ENCODE results near the gene TMEM41A. TPM values are rescaled to one million over a fixed set of nuclear protein-coding genes. Genes with fewer than 3 reads are reported as not detected.

Gene TMEM41A
- total and polyA plus RNA-seq, 2 donors (not counting 1 experiment from before 2014, with no cell fraction given), result 8.5 to 23.7 TPM

DNA sequence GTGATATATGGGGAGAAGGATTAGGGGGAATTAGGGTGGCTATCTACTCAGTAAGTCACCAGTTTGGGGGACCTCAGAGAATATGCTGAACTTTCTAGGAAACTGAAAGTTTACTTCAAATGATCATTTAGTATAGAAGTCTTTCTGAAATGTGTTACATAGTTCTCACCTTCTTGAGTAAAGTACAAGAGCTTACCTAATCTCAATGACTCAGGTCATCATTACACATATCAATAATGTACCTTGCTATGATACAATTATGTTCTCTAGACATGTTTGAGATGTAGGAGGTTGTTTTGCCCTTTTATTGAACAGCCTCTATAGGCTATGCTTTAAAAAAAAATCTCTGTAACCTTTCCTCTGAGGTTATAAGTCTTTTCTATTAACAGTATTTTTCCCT is 50.7 kb downstream of the TMEM41A start:
- intact Hi-C loops (cut with micrococcal nuclease), result no loop called here
- Mint-ChIP-seq H3K4me1 (no peaks in the 10 kb centered on the region), H3K9me3 (ENCODE audit: insufficient read depth) (no peaks in the 10 kb centered on the region), H3K4me3 (no peak overlapping the region), H3K27ac (no peak overlapping the region), H3K27me3 (no peaks in the 10 kb centered on the region)
- H4K20me1 ChIP-seq (ENCODE audit: control insufficient read depth, insufficient read depth, low read length, poor library complexity, severe bottlenecking), result no peaks in the 10 kb centered on the region
- H3K27me3 ChIP-seq (replicated peaks in 1 of 4; ENCODE audit: control extremely low read depth in 1 of 4, control insufficient read depth in 3 of 4, insufficient read depth in 4 of 4, low read length in 3 of 4), result no peaks in the 10 kb centered on the region
- no peak for ATAC-seq (ENCODE audit: low read depth)
- ChIA-PET CTCF (no interaction called here), POLR2A (no interaction called here)
- no peaks in the 10 kb centered on the region for H3K79me2 ChIP-seq (ENCODE audit: control insufficient read depth, insufficient read depth, low read length)
- no peak overlapping the region for H3K4me3 ChIP-seq (ENCODE audit: control extremely low read depth in 1 of 5, extremely low read depth in 1 of 5, insufficient read depth in 1 of 5, low read depth in 2 of 5, low read length in 4 of 5)
- no peak for DNase-seq
- H3K27ac ChIP-seq (ENCODE audit: low read length in 2 of 2), result no peak overlapping the region
- no peak overlapping the region for H3K4me2 ChIP-seq (replicated peaks; ENCODE audit: low read depth, low read length, poor library complexity, severe bottlenecking)
- H2AFZ ChIP-seq (ENCODE audit: insufficient read depth, low read depth, low read length, poor library complexity, severe bottlenecking), result no peak overlapping the region
- H3K4me1 ChIP-seq (ENCODE audit: control insufficient read depth in 2 of 2, insufficient read depth in 2 of 2, low read length in 2 of 2), result no peaks in the 10 kb centered on the region
- no peaks in the 10 kb centered on the region for H3K36me3 ChIP-seq (replicated peaks in 1 of 2; ENCODE audit: control extremely low read depth in 1 of 2, control insufficient read depth in 1 of 2, extremely low read depth in 1 of 2, insufficient read depth in 2 of 2, low read length in 1 of 2)
- H3K9me3 ChIP-seq (ENCODE audit: control extremely low read depth in 1 of 3, control insufficient read depth in 2 of 3, insufficient read depth in 1 of 3, low read length in 2 of 3), result no peaks in the 10 kb centered on the region
- TF ChIP-seq EZH2 (IDR thresholded peaks at IDR 0.05; ENCODE audit: borderline replicate concordance, insufficient read depth, low read depth, low read length, poor library complexity, severe bottlenecking), result no peak
- TF ChIP-seq, protein P1, sequence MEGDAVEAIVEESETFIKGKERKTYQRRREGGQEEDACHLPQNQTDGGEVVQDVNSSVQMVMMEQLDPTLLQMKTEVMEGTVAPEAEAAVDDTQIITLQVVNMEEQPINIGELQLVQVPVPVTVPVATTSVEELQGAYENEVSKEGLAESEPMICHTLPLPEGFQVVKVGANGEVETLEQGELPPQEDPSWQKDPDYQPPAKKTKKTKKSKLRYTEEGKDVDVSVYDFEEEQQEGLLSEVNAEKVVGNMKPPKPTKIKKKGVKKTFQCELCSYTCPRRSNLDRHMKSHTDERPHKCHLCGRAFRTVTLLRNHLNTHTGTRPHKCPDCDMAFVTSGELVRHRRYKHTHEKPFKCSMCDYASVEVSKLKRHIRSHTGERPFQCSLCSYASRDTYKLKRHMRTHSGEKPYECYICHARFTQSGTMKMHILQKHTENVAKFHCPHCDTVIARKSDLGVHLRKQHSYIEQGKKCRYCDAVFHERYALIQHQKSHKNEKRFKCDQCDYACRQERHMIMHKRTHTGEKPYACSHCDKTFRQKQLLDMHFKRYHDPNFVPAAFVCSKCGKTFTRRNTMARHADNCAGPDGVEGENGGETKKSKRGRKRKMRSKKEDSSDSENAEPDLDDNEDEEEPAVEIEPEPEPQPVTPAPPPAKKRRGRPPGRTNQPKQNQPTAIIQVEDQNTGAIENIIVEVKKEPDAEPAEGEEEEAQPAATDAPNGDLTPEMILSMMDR (IDR thresholded peaks at IDR 0.05), result no peak
- no peak overlapping the region for H3K9ac ChIP-seq (ENCODE audit: low read length)

- no peaks in the 10 kb centered on the region for H3K9me3 Mint-ChIP-seq (ENCODE audit: insufficient read depth)
- no peaks in the 10 kb centered on the region for H4K20me1 ChIP-seq (ENCODE audit: control insufficient read depth, insufficient read depth, low read length, poor library complexity, severe bottlenecking)
- no peak for ATAC-seq (ENCODE audit: low read depth)
These were observed 54.5 kb downstream of the TMEM41A start for GRCh38 chr3:185444329-185444728.

More at GRCh38 chr3:185444329-185444728, 54.5 kb downstream of the TMEM41A start:
- H3K4me1 Mint-ChIP-seq, result no peaks in the 10 kb centered on the region
- no peak for TF ChIP-seq EZH2 (IDR thresholded peaks at IDR 0.05; ENCODE audit: borderline replicate concordance, insufficient read depth, low read depth, low read length, poor library complexity, severe bottlenecking)
- TF ChIP-seq, protein P1 (IDR thresholded peaks at IDR 0.05), result no peak
- Histone ChIP-seq H3K4me3 (ENCODE audit: control extremely low read depth in 1 of 5, extremely low read depth in 1 of 5, insufficient read depth in 1 of 5, low read depth in 2 of 5, low read length in 4 of 5) (no peak overlapping the region), H3K79me2 (ENCODE audit: control insufficient read depth, insufficient read depth, low read length) (no peaks in the 10 kb centered on the region), H3K9me3 (ENCODE audit: control extremely low read depth in 1 of 3, control insufficient read depth in 2 of 3, insufficient read depth in 1 of 3, low read length in 2 of 3) (no peaks in the 10 kb centered on the region), H2AFZ (ENCODE audit: insufficient read depth, low read depth, low read length, poor library complexity, severe bottlenecking) (no peak overlapping the region), H3K27me3 (replicated peaks in 1 of 4; ENCODE audit: control extremely low read depth in 1 of 4, control insufficient read depth in 3 of 4, insufficient read depth in 4 of 4, low read length in 3 of 4) (no peaks in the 10 kb centered on the region), H3K4me1 (ENCODE audit: control insufficient read depth in 2 of 2, insufficient read depth in 2 of 2, low read length in 2 of 2) (no peaks in the 10 kb centered on the region), H3K9ac (ENCODE audit: low read length) (no peak overlapping the region), H3K36me3 (replicated peaks in 1 of 2; ENCODE audit: control extremely low read depth in 1 of 2, control insufficient read depth in 1 of 2, extremely low read depth in 1 of 2, insufficient read depth in 2 of 2, low read length in 1 of 2) (no peaks in the 10 kb centered on the region), H3K27ac (ENCODE audit: low read length in 2 of 2) (no peak overlapping the region), H3K4me2 (replicated peaks; ENCODE audit: low read depth, low read length, poor library complexity, severe bottlenecking) (no peak overlapping the region)
- CTCF ChIA-PET, result no interaction called here
- no peak overlapping the region for H3K4me3 Mint-ChIP-seq
- H3K27me3 Mint-ChIP-seq, result peaks cover 7% of the 10 kb centered on the region
- no peak for DNase-seq
- no CpG with 5 or more reads among the region's 2 CpGs for WGBS (ENCODE audit: insufficient coverage)
- intact Hi-C loops (cut with micrococcal nuclease), result no loop called here
- POLR2A ChIA-PET, result no interaction called here
- H3K27ac Mint-ChIP-seq, result no peak overlapping the region

Measured in B cell (primary cell).